Dedifferentiated amniotic fluid mesenchymal stem cell (primary cell): ENCODE data around the gene EDIL3.
"Not testable (repeated sequence)": the region's sequence is repeated elsewhere in the genome, so short reads cannot be mapped to it uniquely, and the experiment has no call there.

Experiments
- DNase-seq: peaks from one replicate; pipeline ENCODE4 v3.0.0-alpha.2; 2016; ENCODE audit errors: extremely low spot score

The EDIL3 gene

GRCh38 chr5:84299959-84300358 lies 84.7 kb downstream of the EDIL3 start:
- no peak for DNase-seq

- no peak for DNase-seq
Observed at GRCh38 chr5:84298628-84299027, 86.1 kb downstream of the EDIL3 start.

- not testable (repeated sequence) for DNase-seq
Observed at GRCh38 chr5:84297641-84298040, 87.0 kb downstream of the EDIL3 start.

- DNase-seq = no peak
Observed at GRCh38 chr5:84292788-84293653, 91.7 kb downstream of the EDIL3 start.

- no peak for DNase-seq
Observed at GRCh38 chr5:84292000-84292642, 92.6 kb downstream of the EDIL3 start.

GRCh38 chr5:84290673-84291072 lies 94.0 kb downstream of the EDIL3 start:
- DNase-seq = no peak

- DNase-seq = no peak
Observed at GRCh38 chr5:84290161-84290560, 94.5 kb downstream of the EDIL3 start.

- peak; percentile 86 for DNase-seq
Observed at GRCh38 chr5:84287951-84288350, 96.7 kb downstream of the EDIL3 start.

- no peak for DNase-seq
Observed at GRCh38 chr5:84286662-84287061, 98.0 kb downstream of the EDIL3 start.

GRCh38 chr5:84285641-84286637 lies 98.7 kb downstream of the EDIL3 start:
- DNase-seq = no peak

- no peak for DNase-seq
Observed at GRCh38 chr5:84281383-84281782, 103.3 kb downstream of the EDIL3 start.

- no peak for DNase-seq
Observed at GRCh38 chr5:84279234-84279633, 105.4 kb downstream of the EDIL3 start.

GRCh38 chr5:84275609-84276008 lies 109.1 kb downstream of the EDIL3 start:
- no peak for DNase-seq

- DNase-seq = no peak
Observed at GRCh38 chr5:84274585-84275468, 109.9 kb downstream of the EDIL3 start.

- no peak for DNase-seq
Observed at GRCh38 chr5:84273517-84273883, 111.2 kb downstream of the EDIL3 start.

GRCh38 chr5:84272771-84273516 lies 111.7 kb downstream of the EDIL3 start:
- peak; percentile 34 for DNase-seq

- DNase-seq = no peak
Observed at GRCh38 chr5:84265739-84266550, 118.7 kb downstream of the EDIL3 start.

GRCh38 chr5:84265130-84265529 lies 119.5 kb downstream of the EDIL3 start:
- DNase-seq = no peak

- DNase-seq = no peak
Observed at GRCh38 chr5:84260939-84261338, 123.7 kb downstream of the EDIL3 start.
